ENCODE data around the gene PAX5.

GRCh38 chr9:37001459-37001858 lies 32.6 kb downstream of the PAX5 start:
- no peak for TF ChIP-seq CTCF (IDR thresholded peaks at IDR 0.05)
- no peak for TF ChIP-seq NFYB (CRISPR knock-in tag; conservative IDR thresholded peaks at IDR 0.05; ENCODE audit: low read depth)
- no peak for TF ChIP-seq SP1 (CRISPR knock-in tag; conservative IDR thresholded peaks at IDR 0.05)
- TF ChIP-seq PREB (CRISPR knock-in tag; IDR thresholded peaks at IDR 0.05; ENCODE audit: borderline replicate concordance): no peak
- no peak for TF ChIP-seq ATF2 (CRISPR knock-in tag; IDR thresholded peaks at IDR 0.05; ENCODE audit: borderline replicate concordance, low read depth)
- TF ChIP-seq ZNF512 (CRISPR knock-in tag; IDR thresholded peaks at IDR 0.05; ENCODE audit: borderline replicate concordance): no peak
- no peak for TF ChIP-seq ATF3 (CRISPR knock-in tag; conservative IDR thresholded peaks at IDR 0.05)
- TF ChIP-seq AFF4 (CRISPR knock-in tag; IDR thresholded peaks at IDR 0.05; ENCODE audit: borderline replicate concordance): no peak
- TF ChIP-seq MAX (CRISPR knock-in tag; IDR thresholded peaks at IDR 0.05): no peak
- TF ChIP-seq ZNF281 (CRISPR knock-in tag; IDR thresholded peaks at IDR 0.05): no peak
- TF ChIP-seq TP53 (CRISPR knock-in tag; IDR thresholded peaks at IDR 0.05): no peak
- no peak for TF ChIP-seq ERG (CRISPR knock-in tag; IDR thresholded peaks at IDR 0.05)
- TF ChIP-seq MYBL2 (CRISPR knock-in tag; IDR thresholded peaks at IDR 0.05): no peak
- TF ChIP-seq SMAD3 (CRISPR knock-in tag; IDR thresholded peaks at IDR 0.05; ENCODE audit: borderline replicate concordance): no peak

Data from WTC11 (cell line).